Astrocyte (in vitro differentiated cells and primary cell): ENCODE results near the gene TRAPPC3.

Experiments used
- EZH2 ChIP-seq: IDR thresholded peaks from 2 replicates; pipeline ENCODE4 v1.6.1; 2012; ENCODE audit warnings: mild to moderate bottlenecking, low read length, inconsistent platforms; ENCODE audit not compliant: insufficient read depth
- TF ChIP-seq, protein P1 (sequence below): IDR thresholded peaks from 2 replicates; pipeline ENCODE4 v1.5.1; 2011; ENCODE audit warnings: low read depth, mild to moderate bottlenecking, inconsistent platforms, low read length, moderate library complexity; ENCODE audit not compliant: insufficient read depth

DNA sequence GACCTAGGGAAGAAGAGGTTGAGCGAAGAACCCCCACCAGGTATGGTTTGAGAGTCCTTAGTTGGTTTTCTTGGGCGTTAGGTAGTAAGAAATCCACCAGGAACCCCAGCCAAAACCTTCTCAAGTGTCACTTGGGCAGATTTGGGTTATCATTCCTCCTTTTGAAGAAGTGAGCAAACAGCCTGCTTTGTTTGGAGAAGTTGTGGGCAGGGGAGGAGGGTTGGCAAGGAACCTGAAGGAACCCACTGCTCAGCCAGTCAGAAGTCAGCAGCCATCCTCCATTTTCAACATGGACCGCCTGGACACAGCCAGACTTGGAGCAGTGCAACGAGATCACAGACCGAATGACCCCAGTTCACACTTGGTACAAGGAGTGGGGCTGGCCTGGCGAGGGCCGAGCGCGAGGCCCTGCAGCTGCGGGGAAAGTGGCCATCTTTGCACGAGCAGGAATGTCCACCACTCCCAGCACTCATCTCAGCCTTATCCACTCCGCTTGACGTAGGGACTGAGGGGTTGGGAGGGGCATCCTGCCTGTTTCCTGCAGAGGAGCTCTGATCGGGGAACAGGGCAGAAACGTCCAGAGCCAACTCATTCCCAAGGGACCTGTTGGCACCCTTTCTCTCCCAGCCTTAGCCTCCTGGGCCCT is 53.4 kb downstream of the TRAPPC3 start:
- TF ChIP-seq, protein P1, sequence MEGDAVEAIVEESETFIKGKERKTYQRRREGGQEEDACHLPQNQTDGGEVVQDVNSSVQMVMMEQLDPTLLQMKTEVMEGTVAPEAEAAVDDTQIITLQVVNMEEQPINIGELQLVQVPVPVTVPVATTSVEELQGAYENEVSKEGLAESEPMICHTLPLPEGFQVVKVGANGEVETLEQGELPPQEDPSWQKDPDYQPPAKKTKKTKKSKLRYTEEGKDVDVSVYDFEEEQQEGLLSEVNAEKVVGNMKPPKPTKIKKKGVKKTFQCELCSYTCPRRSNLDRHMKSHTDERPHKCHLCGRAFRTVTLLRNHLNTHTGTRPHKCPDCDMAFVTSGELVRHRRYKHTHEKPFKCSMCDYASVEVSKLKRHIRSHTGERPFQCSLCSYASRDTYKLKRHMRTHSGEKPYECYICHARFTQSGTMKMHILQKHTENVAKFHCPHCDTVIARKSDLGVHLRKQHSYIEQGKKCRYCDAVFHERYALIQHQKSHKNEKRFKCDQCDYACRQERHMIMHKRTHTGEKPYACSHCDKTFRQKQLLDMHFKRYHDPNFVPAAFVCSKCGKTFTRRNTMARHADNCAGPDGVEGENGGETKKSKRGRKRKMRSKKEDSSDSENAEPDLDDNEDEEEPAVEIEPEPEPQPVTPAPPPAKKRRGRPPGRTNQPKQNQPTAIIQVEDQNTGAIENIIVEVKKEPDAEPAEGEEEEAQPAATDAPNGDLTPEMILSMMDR: no peak
- TF ChIP-seq EZH2: no peak
